ENCODE data around the gene SLC5A6.

- TF ChIP-seq CTCF (IDR thresholded peaks at IDR 0.05) (peak in 4 of 7 experiments; percentile 45 to 60 (median 51)), POLR2A (IDR thresholded peaks at IDR 0.05) (no peak)
Observed at GRCh38 chr2:27191070-27191829, 20.8 kb downstream of the SLC5A6 start.

Measured in stomach (tissue), 4 donors.